LNCaP clone FGC (cell line): Measurements from ENCODE around the gene NTSR2.

Source experiments
- DNase-seq: peaks from one replicate; pipeline ENCODE4 v3.0.0-alpha.2; 2011; ENCODE audit warnings: low read depth
- H3K4me3 ChIP-seq: 2 replicates; pipeline ENCODE4 v1.5.1; 2011; ENCODE audit warnings: mild to moderate bottlenecking, low read depth, low read length, control low read depth
- CTCF ChIP-seq: IDR thresholded peaks from 2 replicates; pipeline ENCODE4 v1.5.1; 2012; ENCODE audit warnings: mild to moderate bottlenecking; ENCODE audit not compliant: control insufficient read depth, insufficient read depth; ENCODE audit errors: extremely low read depth

Gene NTSR2

GRCh38 chr2:11642972-11643371 is 27.0 kb downstream of the NTSR2 start:
- no peak for TF ChIP-seq CTCF
- no peak overlapping the region for H3K4me3 ChIP-seq
- no peak for DNase-seq

- no peak for TF ChIP-seq CTCF
Observed at GRCh38 chr2:11640132-11640531, 29.9 kb downstream of the NTSR2 start.

GRCh38 chr2:11639503-11639902 is 30.5 kb downstream of the NTSR2 start:
- no peak overlapping the region for H3K4me3 ChIP-seq
- no peak for TF ChIP-seq CTCF
- DNase-seq: no peak

More at GRCh38 chr2:11640132-11640531, 29.9 kb downstream of the NTSR2 start:
- H3K4me3 ChIP-seq: no peak overlapping the region
- no peak for DNase-seq

GRCh38 chr2:11637546-11637945 is 32.4 kb downstream of the NTSR2 start:
- TF ChIP-seq CTCF: no peak
- no peak for DNase-seq
- H3K4me3 ChIP-seq: no peak overlapping the region

GRCh38 chr2:11636593-11637295 is 33.3 kb downstream of the NTSR2 start:
- no peak for DNase-seq
- TF ChIP-seq CTCF: no peak
- H3K4me3 ChIP-seq: no peak overlapping the region

- TF ChIP-seq CTCF: no peak
- DNase-seq: no peak
Observed at GRCh38 chr2:11635141-11635540, 34.9 kb downstream of the NTSR2 start.

GRCh38 chr2:11634584-11634983 is 35.4 kb downstream of the NTSR2 start:
- DNase-seq: no peak
- no peak for TF ChIP-seq CTCF
- no peak overlapping the region for H3K4me3 ChIP-seq

More at GRCh38 chr2:11635141-11635540, 34.9 kb downstream of the NTSR2 start:
- H3K4me3 ChIP-seq: no peak overlapping the region
